PC-9 (cell line): Measurements from ENCODE around the gene FBXL17.

Experiments
- EZH2 ChIP-seq: fragments of 200-600 bp; sonication (generic); IDR thresholded peaks from 2 replicates; pipeline ENCODE4 v1.8.0; 2017; ENCODE audit warnings: antibody characterized with exemption, low read depth
- TF ChIP-seq, protein P1 (sequence below): fragments of 200-600 bp; sonication (generic); conservative IDR thresholded peaks from 2 replicates; pipeline ENCODE4 v1.6.1; 2017; ENCODE audit warnings: mixed run types, antibody characterized with exemption, mild to moderate bottlenecking, moderate library complexity

DNA sequence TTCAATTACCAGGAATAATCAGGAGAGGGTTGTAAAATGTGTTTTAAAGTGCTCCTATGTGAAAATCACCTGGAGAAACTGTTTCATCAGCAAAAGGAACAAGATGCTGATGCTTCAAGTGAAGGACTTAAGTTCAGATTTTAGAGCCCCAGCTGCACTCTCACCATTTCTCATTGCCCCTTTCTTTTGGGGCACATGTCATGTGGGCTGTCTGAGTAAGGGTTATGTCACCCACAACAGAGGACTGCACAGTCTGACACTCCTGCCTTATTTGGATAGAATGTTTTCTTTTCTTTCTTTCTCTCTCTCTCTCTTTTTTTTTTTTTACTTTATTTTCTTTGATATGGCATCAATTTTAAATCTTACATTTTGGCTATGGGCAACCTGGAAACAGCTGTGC lies 507.1 kb downstream of the FBXL17 start:
- TF ChIP-seq, protein P1, sequence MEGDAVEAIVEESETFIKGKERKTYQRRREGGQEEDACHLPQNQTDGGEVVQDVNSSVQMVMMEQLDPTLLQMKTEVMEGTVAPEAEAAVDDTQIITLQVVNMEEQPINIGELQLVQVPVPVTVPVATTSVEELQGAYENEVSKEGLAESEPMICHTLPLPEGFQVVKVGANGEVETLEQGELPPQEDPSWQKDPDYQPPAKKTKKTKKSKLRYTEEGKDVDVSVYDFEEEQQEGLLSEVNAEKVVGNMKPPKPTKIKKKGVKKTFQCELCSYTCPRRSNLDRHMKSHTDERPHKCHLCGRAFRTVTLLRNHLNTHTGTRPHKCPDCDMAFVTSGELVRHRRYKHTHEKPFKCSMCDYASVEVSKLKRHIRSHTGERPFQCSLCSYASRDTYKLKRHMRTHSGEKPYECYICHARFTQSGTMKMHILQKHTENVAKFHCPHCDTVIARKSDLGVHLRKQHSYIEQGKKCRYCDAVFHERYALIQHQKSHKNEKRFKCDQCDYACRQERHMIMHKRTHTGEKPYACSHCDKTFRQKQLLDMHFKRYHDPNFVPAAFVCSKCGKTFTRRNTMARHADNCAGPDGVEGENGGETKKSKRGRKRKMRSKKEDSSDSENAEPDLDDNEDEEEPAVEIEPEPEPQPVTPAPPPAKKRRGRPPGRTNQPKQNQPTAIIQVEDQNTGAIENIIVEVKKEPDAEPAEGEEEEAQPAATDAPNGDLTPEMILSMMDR = no peak
- TF ChIP-seq EZH2 = no peak
